Activated T-cell treated with anti-CD3 and anti-CD28 coated beads, Interleukin-2, amount 50 U/mL, for 72 hours (primary cell): ENCODE measurements around the gene GLCCI1. TPM values are rescaled to one million over a fixed set of nuclear protein-coding genes. Genes with fewer than 3 reads are reported as not detected.

ENCODE experiments used
- ATAC-seq, 2 donors: fragments of 150-1000 bp; cut with Tn5 transposase; replicated peaks in 1 of 2; 2 replicates each; pipeline ENCODE4 v1.10.0; 2021; ENCODE audit warnings: moderate library complexity in 2 of 2, mild to moderate bottlenecking in 1 of 2
- DNase-seq, 2 donors: peaks; one replicate each; pipeline ENCODE4 v3.0.0; 2021 to 2022; ENCODE audit warnings: mixed read lengths in 1 of 2
- H3K27ac Mint-ChIP-seq: one replicate; pipeline ENCODE4 v1.8.0; 2022; ENCODE audit warnings: mild to moderate bottlenecking, moderate library complexity, mixed read lengths
- H3K27me3 Mint-ChIP-seq: one replicate; pipeline ENCODE4 v1.8.0; 2022; ENCODE audit warnings: low read depth, mixed read lengths
- H3K36me3 Mint-ChIP-seq, 2 donors: one replicate each; pipeline ENCODE4 v1.8.0; 2022; ENCODE audit warnings: mixed read lengths in 2 of 2, mild to moderate bottlenecking in 1 of 2; ENCODE audit not compliant: insufficient read depth in 2 of 2
- H3K4me1 Mint-ChIP-seq: one replicate; pipeline ENCODE4 v1.8.0; 2022; ENCODE audit warnings: low read depth, mixed read lengths
- H3K4me3 Mint-ChIP-seq, 2 donors: one replicate each; pipeline ENCODE4 v1.8.0; 2022; ENCODE audit warnings: mild to moderate bottlenecking in 2 of 2, mixed read lengths in 2 of 2, moderate library complexity in 2 of 2
- H3K9me3 Mint-ChIP-seq, 2 donors: one replicate each; pipeline ENCODE4 v1.8.0; 2022; ENCODE audit warnings: mixed read lengths in 2 of 2
- total RNA-seq, 2 donors: library from RNA; stranded (reverse); gene quantifications; one replicate each; pipeline ENCODE4 v1.2.3, GENCODE V29; 2022

The GLCCI1 gene
- total RNA-seq, 2 donors from 2014 or later, result 25.3 to 26.1 TPM

- DNase-seq, result no peak
- peak overlapping the region; percentile 89 for H3K27ac Mint-ChIP-seq
- H3K36me3 Mint-ChIP-seq, result peaks cover 0 to 2% of the 10 kb centered on the region in 2 donors
- H3K4me3 Mint-ChIP-seq, result peak overlapping the region; percentile 77 to 82
- no peak for ATAC-seq
- peaks cover 80% of the 10 kb centered on the region for H3K4me1 Mint-ChIP-seq
- H3K27me3 Mint-ChIP-seq, result peaks cover 6% of the 10 kb centered on the region
- peaks cover 0 to 2% of the 10 kb centered on the region in 2 donors for H3K9me3 Mint-ChIP-seq
Measured at GRCh38 chr7:8126601-8127167, 158.1 kb downstream of the GLCCI1 start.

GRCh38 chr7:8128449-8129317 lies 160.1 kb downstream of the GLCCI1 start:
- no peaks in the 10 kb centered on the region for H3K27me3 Mint-ChIP-seq
- DNase-seq, result no peak
- H3K27ac Mint-ChIP-seq, result peak overlapping the region; percentile 44
- ATAC-seq, result no peak
- peaks cover 90% of the 10 kb centered on the region for H3K4me1 Mint-ChIP-seq
- H3K36me3 Mint-ChIP-seq, result peaks cover 0 to 2% of the 10 kb centered on the region in 2 donors
- H3K9me3 Mint-ChIP-seq, result peaks cover 0 to 2% of the 10 kb centered on the region in 2 donors
- peak overlapping the region; percentile 52 to 75 for H3K4me3 Mint-ChIP-seq

GRCh38 chr7:8129318-8129659 lies 160.7 kb downstream of the GLCCI1 start:
- DNase-seq (no peak), ATAC-seq (no peak)
- H3K27ac Mint-ChIP-seq, result peak overlapping the region; percentile 44
- H3K36me3 Mint-ChIP-seq, result peaks cover 0 to 2% of the 10 kb centered on the region in 2 donors
- H3K4me3 Mint-ChIP-seq, result peak overlapping the region; percentile 44 to 75
- peaks cover 95% of the 10 kb centered on the region for H3K4me1 Mint-ChIP-seq
- peaks cover 0 to 2% of the 10 kb centered on the region in 2 donors for H3K9me3 Mint-ChIP-seq
- H3K27me3 Mint-ChIP-seq, result no peaks in the 10 kb centered on the region

DNA sequence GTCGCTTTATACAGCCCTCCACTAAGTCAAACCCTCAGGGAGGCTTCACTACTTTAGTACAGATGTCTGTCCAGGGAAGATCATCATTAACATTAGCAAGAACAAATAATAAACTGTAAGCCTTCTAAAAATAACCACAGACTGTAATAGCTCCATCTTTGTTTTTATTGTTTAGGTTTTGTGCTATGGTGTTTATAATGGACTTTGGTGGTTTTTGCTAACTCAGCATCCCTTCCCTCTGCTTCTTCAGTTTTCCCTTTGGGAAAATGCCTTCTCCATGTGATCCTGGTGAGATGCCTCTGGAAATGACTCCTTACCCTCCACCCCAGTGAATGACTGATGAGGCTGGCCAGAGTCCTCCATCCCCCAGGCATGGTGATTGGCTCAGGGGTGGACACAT lies 162.1 kb downstream of the GLCCI1 start:
- H3K9me3 Mint-ChIP-seq, result peaks cover 0 to 2% of the 10 kb centered on the region in 2 donors
- no peaks in the 10 kb centered on the region for H3K27me3 Mint-ChIP-seq
- DNase-seq, result no peak
- no peak overlapping the region for H3K4me3 Mint-ChIP-seq
- H3K36me3 Mint-ChIP-seq, result peaks cover 0 to 2% of the 10 kb centered on the region in 2 donors
- no peak for ATAC-seq
- peaks cover 93% of the 10 kb centered on the region for H3K4me1 Mint-ChIP-seq
- H3K27ac Mint-ChIP-seq, result no peak overlapping the region

DNA sequence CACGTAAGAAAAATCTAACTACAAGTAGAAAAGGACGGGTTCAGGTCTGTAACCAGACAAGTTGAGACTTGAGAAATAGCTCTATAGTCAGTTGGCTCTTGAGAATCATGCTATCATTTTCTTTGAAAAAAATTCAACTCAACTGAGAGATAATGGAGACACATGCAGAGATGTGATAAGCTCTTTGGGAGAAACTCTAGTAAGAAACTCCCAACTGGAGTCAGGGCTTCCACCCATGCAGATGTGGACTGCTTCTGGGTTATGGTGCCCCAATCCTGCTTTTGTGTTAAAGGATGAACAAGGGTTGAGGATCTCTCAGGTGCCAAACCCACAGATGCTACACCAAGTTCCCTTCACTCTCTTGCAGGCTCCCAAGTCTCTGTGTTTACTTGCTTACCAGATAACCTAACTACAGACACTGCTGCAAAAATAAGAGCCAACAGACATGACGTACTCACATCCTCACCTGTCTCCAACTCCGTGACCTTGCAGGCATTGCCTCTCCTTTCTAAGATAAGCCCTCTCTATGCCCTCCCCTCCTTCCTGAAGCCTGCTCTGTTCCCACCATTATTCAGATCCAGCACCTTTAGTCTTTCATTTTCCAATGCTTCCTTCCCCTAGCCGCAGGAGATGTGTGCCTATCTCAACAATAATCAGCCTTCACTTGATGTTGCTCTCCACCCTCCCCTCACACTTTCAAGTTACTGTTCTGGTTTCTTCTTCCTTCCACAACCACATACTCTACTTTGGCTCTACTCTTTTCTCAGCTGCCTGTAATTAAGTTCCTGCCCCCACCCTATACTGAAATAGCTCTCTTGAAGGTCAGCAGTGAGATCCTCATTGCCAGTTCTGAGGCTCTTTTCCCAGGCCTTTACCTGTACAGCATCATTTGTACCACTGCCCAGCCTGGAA lies 163.4 kb downstream of the GLCCI1 start:
- peak overlapping the region; percentile 45 to 70 for H3K4me3 Mint-ChIP-seq
- peaks cover 0 to 2% of the 10 kb centered on the region in 2 donors for H3K9me3 Mint-ChIP-seq
- H3K4me1 Mint-ChIP-seq, result peaks cover 85% of the 10 kb centered on the region
- H3K36me3 Mint-ChIP-seq, result peaks cover 0 to 2% of the 10 kb centered on the region in 2 donors
- no peak for DNase-seq
- H3K27me3 Mint-ChIP-seq, result no peaks in the 10 kb centered on the region
- no peak overlapping the region for H3K27ac Mint-ChIP-seq
- peak in 1 of 2 donors; percentile 16 for ATAC-seq

- Mint-ChIP-seq H3K9me3 (peaks cover 0 to 2% of the 10 kb centered on the region in 2 donors), H3K4me3 (peak overlapping the region; percentile 54 to 68), H3K36me3 (peaks cover 0 to 2% of the 10 kb centered on the region in 2 donors), H3K4me1 (peaks cover 72% of the 10 kb centered on the region), H3K27ac (peak overlapping the region; percentile 52), H3K27me3 (no peaks in the 10 kb centered on the region)
- ATAC-seq (no peak), DNase-seq (no peak)
Measured at GRCh38 chr7:8133188-8133848, 164.7 kb downstream of the GLCCI1 start.

GRCh38 chr7:8134089-8134733 lies 165.6 kb downstream of the GLCCI1 start:
- Mint-ChIP-seq H3K36me3 (peaks cover 0 to 2% of the 10 kb centered on the region in 2 donors), H3K4me1 (peaks cover 63% of the 10 kb centered on the region), H3K4me3 (peak overlapping the region; percentile 54 to 68), H3K27me3 (no peaks in the 10 kb centered on the region), H3K9me3 (peaks cover 0 to 2% of the 10 kb centered on the region in 2 donors), H3K27ac (peak overlapping the region; percentile 52)
- peak; percentile 65 to 67 for DNase-seq
- ATAC-seq, result peak; percentile 79 to 83

DNA sequence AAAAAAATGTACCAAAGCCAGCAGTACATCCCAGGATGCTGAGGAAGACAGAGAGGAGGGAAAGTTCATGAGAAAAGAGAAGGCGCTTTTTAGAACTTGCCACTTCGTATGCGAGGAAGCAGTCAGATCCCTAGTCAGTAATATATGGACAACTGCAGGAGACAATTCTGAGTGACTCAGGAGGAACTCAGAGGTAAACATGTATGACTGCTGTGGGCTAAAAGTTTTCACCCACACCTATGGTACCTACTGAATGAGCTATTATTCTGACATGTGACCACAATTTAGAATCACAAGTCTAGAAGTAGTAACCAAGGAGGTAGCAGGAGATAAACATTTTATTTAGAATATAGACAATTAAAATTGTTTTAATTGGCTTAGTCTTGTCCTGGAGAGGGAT lies 166.8 kb downstream of the GLCCI1 start:
- DNase-seq (peak in 1 of 2 donors; percentile 24), ATAC-seq (peak; percentile 61 to 63)
- H3K9me3 Mint-ChIP-seq, result no peaks in the 10 kb centered on the region
- no peak overlapping the region for H3K4me3 Mint-ChIP-seq
- H3K36me3 Mint-ChIP-seq, result no peaks in the 10 kb centered on the region
- no peak overlapping the region for H3K27ac Mint-ChIP-seq
- no peaks in the 10 kb centered on the region for H3K27me3 Mint-ChIP-seq
- H3K4me1 Mint-ChIP-seq, result peaks cover 57% of the 10 kb centered on the region

DNA sequence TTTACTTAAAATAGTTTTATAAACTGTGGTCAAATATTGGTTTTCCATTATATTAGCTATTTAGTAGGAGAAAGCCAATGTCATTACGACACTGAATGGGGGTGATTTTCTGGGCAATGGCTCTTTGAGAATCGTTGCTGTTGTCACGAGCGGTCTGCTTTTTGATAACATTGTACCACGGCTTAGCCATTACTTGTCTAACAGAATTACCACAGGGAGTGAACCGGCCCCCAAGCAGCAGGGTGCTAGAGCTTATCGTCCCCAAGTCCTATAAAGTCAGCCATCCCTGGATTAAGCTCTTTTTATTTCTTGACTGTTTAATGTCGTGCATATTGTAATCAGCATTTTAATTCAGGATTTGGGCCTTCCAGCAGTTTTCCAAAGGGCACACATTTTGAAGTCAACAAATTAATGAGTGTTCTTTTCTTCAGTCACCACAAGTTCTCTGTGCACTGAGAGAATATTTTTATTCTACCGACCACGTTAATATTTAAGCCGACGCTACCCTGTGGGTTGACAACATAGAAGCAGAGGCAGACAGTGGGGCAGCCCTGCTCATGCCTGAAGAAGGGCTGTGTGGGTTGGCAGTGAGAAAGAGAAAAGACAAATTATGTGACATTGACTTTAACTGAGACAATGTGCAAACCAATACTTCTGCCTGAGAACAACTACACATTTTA lies 167.6 kb downstream of the GLCCI1 start:
- Mint-ChIP-seq H3K27ac (no peak overlapping the region), H3K4me3 (no peak overlapping the region), H3K36me3 (no peaks in the 10 kb centered on the region), H3K4me1 (peaks cover 54% of the 10 kb centered on the region), H3K9me3 (no peaks in the 10 kb centered on the region), H3K27me3 (no peaks in the 10 kb centered on the region)
- DNase-seq (no peak), ATAC-seq (no peak)
